Kidney glomerular epithelial cell (primary cell): ENCODE data around the gene RNF43.

Experiments used
- DNase-seq: peaks from one replicate; lab custom pipeline; 2025; lab: John Stamatoyannopoulos, UW

The RNF43 gene

GRCh38 chr17:58417300-58418092 is at the start of gene RNF43:
TSS of gene RNF43 (minus strand) at chr17:58417534. CDS start at chr17:58415577, 1,957 bp downstream.
- peak; percentile 96 for DNase-seq

- no peak for DNase-seq
Observed at GRCh38 chr17:58455491-58455890, 38.2 kb upstream of the RNF43 start.

- DNase-seq = no peak
Observed at GRCh38 chr17:58452738-58453137, 35.4 kb upstream of the RNF43 start.

GRCh38 chr17:58447039-58447975 is 30.0 kb upstream of the RNF43 start:
- DNase-seq = peak; percentile 57

GRCh38 chr17:58446086-58446485 is 28.8 kb upstream of the RNF43 start:
- DNase-seq = no peak

GRCh38 chr17:58436805-58437239 is 19.5 kb upstream of the RNF43 start:
- DNase-seq = no peak

- DNase-seq = no peak
Observed at GRCh38 chr17:58436245-58436644, 18.9 kb upstream of the RNF43 start.

- no peak for DNase-seq
Observed at GRCh38 chr17:58432806-58433573, 15.7 kb upstream of the RNF43 start.

- no peak for DNase-seq
Observed at GRCh38 chr17:58427807-58428206, 10.5 kb upstream of the RNF43 start.

- DNase-seq = no peak
Observed at GRCh38 chr17:58421711-58422110, 4.4 kb upstream of the RNF43 start.

- no peak for DNase-seq
Observed at GRCh38 chr17:58420827-58421226, 3.5 kb upstream of the RNF43 start.

- DNase-seq = no peak
Observed at GRCh38 chr17:58416937-58417299, 416 bp downstream of the RNF43 start.

GRCh38 chr17:58416396-58416795 is 938 bp downstream of the RNF43 start:
- no peak for DNase-seq

- no peak for DNase-seq
Observed at GRCh38 chr17:58415371-58416055, 1.8 kb downstream of the RNF43 start.

GRCh38 chr17:58414596-58414997 is 2.7 kb downstream of the RNF43 start:
- no peak for DNase-seq

GRCh38 chr17:58413684-58414083 is 3.6 kb downstream of the RNF43 start:
- no peak for DNase-seq

GRCh38 chr17:58412961-58413586 is 4.3 kb downstream of the RNF43 start:
- no peak for DNase-seq

GRCh38 chr17:58412064-58412703 is 5.2 kb downstream of the RNF43 start:
- DNase-seq = no peak

GRCh38 chr17:58411408-58411894 is 5.9 kb downstream of the RNF43 start:
- no peak for DNase-seq

GRCh38 chr17:58410714-58411407 is 6.5 kb downstream of the RNF43 start:
- no peak for DNase-seq
